ENCODE measurements around the gene SYNJ2. TPM values are rescaled to one million over a fixed set of nuclear protein-coding genes. Genes with fewer than 3 reads are reported as not detected.
"Not testable (repeated sequence)": the region's sequence is repeated elsewhere in the genome, so short reads cannot be mapped to it uniquely, and the experiment has no call there.

Gene SYNJ2
- polyA plus RNA-seq (ENCODE audit: insufficient read length in 12 of 12), result 10 to 100 TPM in 4 of 12 donors, 1 to 10 TPM in 7, not detected in 1; 8.0 to 12.1 (median 9.7) TPM
- long read RNA-seq, donor 1, result 0 reads
- long read RNA-seq, donor 2, result 0 reads
- long read RNA-seq, donor 3, result 0 reads
- long read RNA-seq, donor 4, result 0 reads
- long read RNA-seq, donor 5, full-length matches to known transcripts, result 1 of 1 reads
- long read RNA-seq, donor 5, partial matches to known transcripts, result 0 of 1 reads
- long read RNA-seq, donor 5, other reads (novel, unspliced or antisense), result 0 of 1 reads
- long read RNA-seq, donor 6, result 0 reads
- long read RNA-seq, donor 7, result 0 reads
- long read RNA-seq, donor 8, result 0 reads
- long read RNA-seq, donor 9, result 0 reads
- long read RNA-seq, donor 10, result 0 reads
- long read RNA-seq, donor 11, partial matches to known transcripts, result 0 of 1 reads
- long read RNA-seq, donor 11, other reads (novel, unspliced or antisense), result 0 of 1 reads

GRCh38 chr6:157981395-157982101, at the start of gene SYNJ2:
Gene SYNJ2, plus strand, starts transcription at chr6:157981863. Its CDS starts 99 bp downstream, at chr6:157981962.
- peak; percentile 59 for DNase-seq

- no peak for DNase-seq
Measured at GRCh38 chr6:157935786-157936185, 45.9 kb upstream of the SYNJ2 start.

- DNase-seq, result no peak
Measured at GRCh38 chr6:157937318-157937717, 44.3 kb upstream of the SYNJ2 start.

GRCh38 chr6:157937916-157938315, 43.7 kb upstream of the SYNJ2 start:
- DNase-seq, result no peak

GRCh38 chr6:157940375-157941036, 41.2 kb upstream of the SYNJ2 start:
- DNase-seq, result not testable (repeated sequence)

GRCh38 chr6:157941101-157941863, 40.4 kb upstream of the SYNJ2 start:
- no peak for DNase-seq

- DNase-seq, result no peak
Measured at GRCh38 chr6:157942351-157942750, 39.3 kb upstream of the SYNJ2 start.

GRCh38 chr6:157943249-157943963, 38.3 kb upstream of the SYNJ2 start:
- no peak for DNase-seq

- no peak for DNase-seq
Measured at GRCh38 chr6:157943964-157944283, 37.7 kb upstream of the SYNJ2 start.

GRCh38 chr6:157944983-157945931, 36.4 kb upstream of the SYNJ2 start:
- no peak for DNase-seq

GRCh38 chr6:157946053-157946617, 35.5 kb upstream of the SYNJ2 start:
- no peak for DNase-seq

- peak; percentile 35 for DNase-seq
Measured at GRCh38 chr6:157946865-157947532, 34.7 kb upstream of the SYNJ2 start.

- not testable (repeated sequence) for DNase-seq
Measured at GRCh38 chr6:157950899-157951298, 30.8 kb upstream of the SYNJ2 start.

GRCh38 chr6:157951828-157952227, 29.8 kb upstream of the SYNJ2 start:
- no peak for DNase-seq

GRCh38 chr6:157952861-157953351, 28.8 kb upstream of the SYNJ2 start:
- no peak for DNase-seq

- no peak for DNase-seq
Measured at GRCh38 chr6:157953580-157954091, 28.0 kb upstream of the SYNJ2 start.

GRCh38 chr6:157954150-157955117, 27.2 kb upstream of the SYNJ2 start:
- peak; percentile 45 for DNase-seq
